ENCODE data around the gene TRPV3.
"Not testable (repeated sequence)": the region's sequence is repeated elsewhere in the genome, so short reads cannot be mapped to it uniquely, and the experiment has no call there.

Gene TRPV3

DNA sequence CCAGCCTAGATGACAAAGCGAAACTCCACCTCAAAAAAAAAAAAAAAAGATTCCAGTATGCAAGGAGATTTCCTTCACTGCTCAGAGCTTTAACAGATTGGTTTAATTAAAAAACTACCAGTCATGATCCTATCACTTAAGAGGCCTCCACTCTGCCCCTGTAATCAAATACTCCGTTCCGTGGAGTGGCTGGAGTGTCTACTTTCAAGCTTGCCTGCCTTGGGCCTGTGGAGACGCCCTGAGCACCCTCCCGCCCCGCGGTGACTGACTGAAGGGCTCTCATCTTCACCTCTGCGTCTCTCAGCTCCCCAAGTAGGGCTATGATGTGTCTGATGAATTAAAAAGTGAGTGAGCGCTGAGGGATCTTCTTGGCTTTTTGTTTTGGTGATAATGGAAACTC is 25.3 kb upstream of the TRPV3 start:
- no peak overlapping the region for H3K4me3 ChIP-seq (ENCODE audit: insufficient read depth, low read length, poor library complexity, severe bottlenecking)
- H3K79me2 ChIP-seq (ENCODE audit: insufficient read depth, low read length) = no peaks in the 10 kb centered on the region
- no peak overlapping the region for H3K4me2 ChIP-seq (ENCODE audit: low read depth, low read length, poor library complexity, severe bottlenecking)
- H3K9ac ChIP-seq (ENCODE audit: low read length) = no peak overlapping the region
- no peaks in the 10 kb centered on the region for H4K20me1 ChIP-seq (ENCODE audit: low read depth, low read length)
- H2AFZ ChIP-seq (ENCODE audit: low read depth, low read length, severe bottlenecking) = no peak overlapping the region
- no peak overlapping the region for H3K27ac ChIP-seq (ENCODE audit: low read depth, low read length)
- H3K9me2 ChIP-seq (replicated peaks; ENCODE audit: insufficient read depth, low read length) = no peaks in the 10 kb centered on the region
- H3K9me3 ChIP-seq (ENCODE audit: insufficient read depth, low read length) = no peaks in the 10 kb centered on the region
- H3F3A ChIP-seq (ENCODE audit: insufficient read depth) = no peaks in the 10 kb centered on the region
- H3K27me3 ChIP-seq (ENCODE audit: low read length) = no peaks in the 10 kb centered on the region
- H3K36me3 ChIP-seq (ENCODE audit: low read length) = no peaks in the 10 kb centered on the region
- TF ChIP-seq EZH2phosphoT487 (conservative IDR thresholded peaks at IDR 0.05; ENCODE audit: low read length) = no peak
- TF ChIP-seq, protein P1, sequence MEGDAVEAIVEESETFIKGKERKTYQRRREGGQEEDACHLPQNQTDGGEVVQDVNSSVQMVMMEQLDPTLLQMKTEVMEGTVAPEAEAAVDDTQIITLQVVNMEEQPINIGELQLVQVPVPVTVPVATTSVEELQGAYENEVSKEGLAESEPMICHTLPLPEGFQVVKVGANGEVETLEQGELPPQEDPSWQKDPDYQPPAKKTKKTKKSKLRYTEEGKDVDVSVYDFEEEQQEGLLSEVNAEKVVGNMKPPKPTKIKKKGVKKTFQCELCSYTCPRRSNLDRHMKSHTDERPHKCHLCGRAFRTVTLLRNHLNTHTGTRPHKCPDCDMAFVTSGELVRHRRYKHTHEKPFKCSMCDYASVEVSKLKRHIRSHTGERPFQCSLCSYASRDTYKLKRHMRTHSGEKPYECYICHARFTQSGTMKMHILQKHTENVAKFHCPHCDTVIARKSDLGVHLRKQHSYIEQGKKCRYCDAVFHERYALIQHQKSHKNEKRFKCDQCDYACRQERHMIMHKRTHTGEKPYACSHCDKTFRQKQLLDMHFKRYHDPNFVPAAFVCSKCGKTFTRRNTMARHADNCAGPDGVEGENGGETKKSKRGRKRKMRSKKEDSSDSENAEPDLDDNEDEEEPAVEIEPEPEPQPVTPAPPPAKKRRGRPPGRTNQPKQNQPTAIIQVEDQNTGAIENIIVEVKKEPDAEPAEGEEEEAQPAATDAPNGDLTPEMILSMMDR (IDR thresholded peaks at IDR 0.05; ENCODE audit: insufficient read depth, low read length, poor library complexity, severe bottlenecking) = no peak

DNA sequence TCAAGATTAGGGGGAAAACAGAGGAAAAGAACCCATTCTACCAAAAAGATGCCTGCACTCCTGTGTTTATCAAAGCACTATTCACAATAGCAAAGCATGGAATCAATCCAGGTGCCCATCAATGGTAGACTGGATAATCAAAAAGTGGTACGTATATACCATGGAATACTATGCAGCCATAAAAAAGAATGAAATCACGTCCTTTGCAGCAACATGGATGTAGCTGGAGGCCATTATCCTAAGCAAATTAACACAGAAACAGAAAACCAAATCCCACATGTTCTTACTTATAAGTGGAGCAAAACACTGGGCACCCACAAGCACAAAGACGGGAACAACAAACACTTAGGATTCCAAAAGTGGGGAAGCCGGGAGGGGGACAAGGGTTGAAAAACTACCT is 21.1 kb upstream of the TRPV3 start:
- not testable (repeated sequence) for H3K4me3 ChIP-seq (ENCODE audit: insufficient read depth, low read length, poor library complexity, severe bottlenecking); H3F3A ChIP-seq (ENCODE audit: insufficient read depth); H3K9me2 ChIP-seq (replicated peaks; ENCODE audit: insufficient read depth, low read length); H4K20me1 ChIP-seq (ENCODE audit: low read depth, low read length); H3K9me3 ChIP-seq (ENCODE audit: insufficient read depth, low read length); H3K4me2 ChIP-seq (ENCODE audit: low read depth, low read length, poor library complexity, severe bottlenecking); H2AFZ ChIP-seq (ENCODE audit: low read depth, low read length, severe bottlenecking); H3K36me3 ChIP-seq (ENCODE audit: low read length); H3K9ac ChIP-seq (ENCODE audit: low read length); H3K27ac ChIP-seq (ENCODE audit: low read depth, low read length); H3K27me3 ChIP-seq (ENCODE audit: low read length); H3K79me2 ChIP-seq (ENCODE audit: insufficient read depth, low read length)

DNA sequence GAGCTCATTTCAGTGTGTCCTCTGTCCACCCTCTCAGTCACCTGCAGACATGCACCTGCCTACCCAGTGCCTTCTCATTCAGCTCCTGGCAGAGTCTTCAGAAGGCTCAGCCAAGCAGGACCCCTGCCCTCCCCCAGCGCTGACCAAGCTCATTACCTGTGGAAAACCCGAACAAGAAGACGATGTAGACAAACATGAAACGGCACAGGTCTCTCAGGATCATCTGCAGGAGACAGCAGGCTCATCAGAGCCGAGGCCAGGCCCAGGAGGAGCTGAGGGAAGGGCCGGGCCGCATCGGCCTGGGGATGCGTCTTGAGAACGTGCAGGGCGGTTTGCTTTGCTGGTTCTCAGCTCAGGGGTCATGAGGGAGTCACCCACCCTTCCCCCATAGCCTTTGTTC is 19.4 kb upstream of the TRPV3 start:
- Histone ChIP-seq H3K79me2 (ENCODE audit: insufficient read depth, low read length) (no peaks in the 10 kb centered on the region), H3K9me3 (ENCODE audit: insufficient read depth, low read length) (no peaks in the 10 kb centered on the region), H3K27ac (ENCODE audit: low read depth, low read length) (no peak overlapping the region), H3K4me2 (ENCODE audit: low read depth, low read length, poor library complexity, severe bottlenecking) (no peak overlapping the region), H4K20me1 (ENCODE audit: low read depth, low read length) (no peaks in the 10 kb centered on the region), H3K27me3 (ENCODE audit: low read length) (no peaks in the 10 kb centered on the region), H3K36me3 (ENCODE audit: low read length) (no peaks in the 10 kb centered on the region), H3K9ac (ENCODE audit: low read length) (no peak overlapping the region), H3K9me2 (replicated peaks; ENCODE audit: insufficient read depth, low read length) (no peaks in the 10 kb centered on the region), H2AFZ (ENCODE audit: low read depth, low read length, severe bottlenecking) (no peak overlapping the region), H3F3A (ENCODE audit: insufficient read depth) (no peaks in the 10 kb centered on the region), H3K4me3 (ENCODE audit: insufficient read depth, low read length, poor library complexity, severe bottlenecking) (no peak overlapping the region)
- no peak for TF ChIP-seq EZH2phosphoT487 (conservative IDR thresholded peaks at IDR 0.05; ENCODE audit: low read length)
- TF ChIP-seq, protein P1 (IDR thresholded peaks at IDR 0.05; ENCODE audit: insufficient read depth, low read length, poor library complexity, severe bottlenecking) = no peak

DNA sequence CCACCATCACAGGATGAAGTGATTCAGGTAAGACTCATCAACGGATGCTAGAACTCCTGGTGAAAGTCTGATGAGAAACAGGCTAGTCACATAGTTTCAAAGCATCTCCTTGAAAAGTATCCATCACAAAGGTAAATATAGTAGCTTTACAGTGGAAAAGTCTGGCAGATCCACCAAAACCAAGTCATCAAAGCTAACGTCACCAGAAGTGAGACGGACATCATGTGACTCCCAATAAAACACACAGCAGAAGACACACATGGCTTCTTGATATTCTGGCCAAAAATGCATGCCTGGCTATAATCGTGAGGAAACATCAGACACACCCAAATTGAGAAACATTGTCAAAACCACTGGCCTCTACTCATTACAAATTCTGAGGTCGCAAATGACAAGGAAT is 17.9 kb upstream of the TRPV3 start:
- H3K9me3 ChIP-seq (ENCODE audit: insufficient read depth, low read length) = no peaks in the 10 kb centered on the region
- H3K27me3 ChIP-seq (ENCODE audit: low read length) = no peaks in the 10 kb centered on the region
- no peak overlapping the region for H3K9ac ChIP-seq (ENCODE audit: low read length)
- no peaks in the 10 kb centered on the region for H3K79me2 ChIP-seq (ENCODE audit: insufficient read depth, low read length)
- no peak overlapping the region for H2AFZ ChIP-seq (ENCODE audit: low read depth, low read length, severe bottlenecking)
- no peaks in the 10 kb centered on the region for H3F3A ChIP-seq (ENCODE audit: insufficient read depth)
- H3K4me2 ChIP-seq (ENCODE audit: low read depth, low read length, poor library complexity, severe bottlenecking) = no peak overlapping the region
- no peaks in the 10 kb centered on the region for H4K20me1 ChIP-seq (ENCODE audit: low read depth, low read length)
- no peaks in the 10 kb centered on the region for H3K9me2 ChIP-seq (replicated peaks; ENCODE audit: insufficient read depth, low read length)
- H3K4me3 ChIP-seq (ENCODE audit: insufficient read depth, low read length, poor library complexity, severe bottlenecking) = no peak overlapping the region
- H3K36me3 ChIP-seq (ENCODE audit: low read length) = no peaks in the 10 kb centered on the region
- H3K27ac ChIP-seq (ENCODE audit: low read depth, low read length) = no peak overlapping the region
- no peak for TF ChIP-seq EZH2phosphoT487 (conservative IDR thresholded peaks at IDR 0.05; ENCODE audit: low read length)
- TF ChIP-seq, protein P1 (IDR thresholded peaks at IDR 0.05; ENCODE audit: insufficient read depth, low read length, poor library complexity, severe bottlenecking) = no peak

Data from SU-DHL-6 (cell line).